Stimulated activated naive CD8-positive, alpha-beta T cell treated with anti-CD3 and anti-CD28 coated beads, Interleukin-15, Interleukin-2, amounts not matched to agents 100 U/mL and 50 U/mL, for 24 hours (primary cell): ENCODE data around the gene AK2.
A peak's percentile ranks its signal among the peaks of the same experiment; 100 is the strongest.
"Not testable (repeated sequence)": the region's sequence is repeated elsewhere in the genome, so short reads cannot be mapped to it uniquely, and the experiment has no call there.

ENCODE experiments used
- ATAC-seq: fragments of 150-1000 bp; cut with Tn5 transposase; one replicate; pipeline ENCODE4 v1.10.0; 2021
- DNase-seq: peaks from one replicate; pipeline ENCODE4 v3.0.0; 2021

Gene AK2

GRCh38 chr1:33036526-33037503, at the start of gene AK2:
TSS of gene AK2 (minus strand) at chr1:33036883. CDS start at chr1:33036828, 55 bp downstream.
- DNase-seq (peak; percentile 95), ATAC-seq (peak; percentile 100)

GRCh38 chr1:33086384-33086850, 49.7 kb upstream of the AK2 start:
- peak; percentile 55 for DNase-seq
- peak; percentile 30 for ATAC-seq

DNA sequence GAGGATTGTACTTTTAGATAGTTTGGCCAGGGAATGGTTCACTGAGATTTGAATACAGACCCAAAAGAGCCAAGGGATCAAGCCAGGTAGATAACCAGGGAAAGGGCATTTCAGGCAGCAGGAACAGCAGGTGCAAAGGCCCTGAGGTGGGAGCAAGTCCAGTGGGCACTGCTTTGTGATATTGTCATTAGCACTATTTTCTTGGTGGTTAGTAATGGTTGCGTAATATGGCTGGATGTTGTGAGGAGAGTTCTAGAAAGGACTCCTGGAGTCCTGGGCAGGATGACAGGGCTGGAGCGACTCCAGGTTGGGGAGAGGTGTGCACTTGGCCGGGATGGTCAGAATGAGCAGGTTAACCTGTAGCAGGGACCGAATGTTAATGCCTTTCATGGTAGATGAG, 48.6 kb upstream of the AK2 start:
- no peak for DNase-seq
- no peak for ATAC-seq

GRCh38 chr1:33082575-33083108, 46.0 kb upstream of the AK2 start:
- ATAC-seq (no peak), DNase-seq (no peak)

- DNase-seq (peak; percentile 17), ATAC-seq (no peak)
Measured at GRCh38 chr1:33081554-33082305, 45.0 kb upstream of the AK2 start.

DNA sequence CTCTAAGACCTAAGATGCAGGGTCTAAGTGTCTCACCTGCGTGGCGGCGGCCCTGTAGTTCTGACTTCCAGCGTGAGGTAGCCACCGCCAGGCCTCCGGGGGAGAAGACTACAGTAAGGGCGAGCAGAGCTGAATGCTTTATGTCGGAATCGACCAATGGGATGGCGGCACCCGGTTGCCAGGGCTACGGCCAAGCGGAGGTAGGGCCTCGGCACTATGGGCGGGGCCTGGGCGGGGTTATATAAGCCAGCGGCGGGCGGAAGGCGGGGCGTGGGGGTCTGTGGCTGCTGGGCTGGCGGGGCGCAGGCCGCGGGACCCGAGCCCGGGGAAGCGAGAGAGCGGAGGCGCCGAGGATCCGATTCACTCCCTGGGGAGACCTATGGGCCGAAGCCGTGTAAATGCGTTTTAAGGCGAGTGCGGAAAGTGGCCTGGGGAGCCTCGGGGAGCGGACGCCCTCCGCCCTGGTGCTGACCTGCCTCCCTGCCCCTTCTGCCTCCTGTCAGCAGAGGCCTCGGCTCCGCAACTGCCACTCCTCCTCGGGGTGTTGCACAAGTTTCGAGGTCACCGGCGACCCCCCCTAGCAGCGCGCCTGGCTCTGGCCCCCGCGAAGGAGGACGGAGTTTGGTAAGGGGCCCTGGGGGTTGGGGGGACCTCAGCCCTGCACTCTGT, 44.3 kb upstream of the AK2 start, which contains the start of gene AZIN2:
Gene AZIN2 (plus strand): TSS at position 269 of the 669 bp plus-strand sequence. CDS start 1,097 bp downstream, outside the sequence.
- ATAC-seq (peak; percentile 99), DNase-seq (peak; percentile 98)

DNA sequence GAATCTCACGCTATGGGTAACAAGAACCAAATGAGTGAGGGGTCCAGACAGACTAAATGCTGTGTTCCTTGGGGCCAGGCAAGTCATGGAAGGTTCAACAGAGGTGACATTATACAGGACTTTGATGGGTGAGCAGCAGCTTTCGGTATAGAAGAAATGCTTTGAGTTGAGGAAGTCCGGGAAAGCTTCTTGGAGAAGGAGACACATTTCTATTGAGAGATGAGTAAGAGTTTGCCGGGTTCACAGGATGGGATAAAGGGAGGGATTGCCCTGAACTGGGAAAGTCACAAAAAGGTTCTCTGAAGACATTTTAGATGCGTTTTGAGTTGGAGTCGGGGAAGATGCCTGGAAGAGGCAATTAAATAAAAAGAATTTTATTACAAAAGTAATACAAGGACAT, 43.7 kb upstream of the AK2 start:
- ATAC-seq: no peak
- DNase-seq: no peak

- ATAC-seq (no peak), DNase-seq (no peak)
Measured at GRCh38 chr1:33078030-33078591, 41.4 kb upstream of the AK2 start.

GRCh38 chr1:33074193-33074945, 37.7 kb upstream of the AK2 start:
- DNase-seq: no peak
- no peak for ATAC-seq

DNA sequence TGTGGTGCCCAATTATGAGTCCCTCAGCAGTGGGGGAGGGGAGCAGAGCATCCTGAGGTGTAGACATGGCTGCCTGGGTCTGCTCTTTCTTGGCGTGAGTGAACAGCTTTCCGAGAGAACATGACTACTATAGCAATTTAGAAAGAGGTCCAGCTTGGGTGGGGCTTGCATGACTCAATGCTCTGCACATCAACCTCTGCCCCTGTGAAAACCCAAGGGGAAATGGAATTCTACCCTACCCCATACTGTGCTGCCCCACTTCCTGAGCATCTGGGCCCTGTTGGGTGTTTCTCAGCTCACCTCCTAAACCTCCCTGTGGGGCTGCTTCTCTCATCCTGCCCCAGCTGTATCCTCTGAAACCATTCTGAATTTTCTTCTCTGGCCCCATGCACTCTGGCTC, 36.0 kb upstream of the AK2 start:
- no peak for ATAC-seq
- no peak for DNase-seq

GRCh38 chr1:33070628-33071027, 33.9 kb upstream of the AK2 start:
- ATAC-seq: no peak
- DNase-seq: no peak

DNA sequence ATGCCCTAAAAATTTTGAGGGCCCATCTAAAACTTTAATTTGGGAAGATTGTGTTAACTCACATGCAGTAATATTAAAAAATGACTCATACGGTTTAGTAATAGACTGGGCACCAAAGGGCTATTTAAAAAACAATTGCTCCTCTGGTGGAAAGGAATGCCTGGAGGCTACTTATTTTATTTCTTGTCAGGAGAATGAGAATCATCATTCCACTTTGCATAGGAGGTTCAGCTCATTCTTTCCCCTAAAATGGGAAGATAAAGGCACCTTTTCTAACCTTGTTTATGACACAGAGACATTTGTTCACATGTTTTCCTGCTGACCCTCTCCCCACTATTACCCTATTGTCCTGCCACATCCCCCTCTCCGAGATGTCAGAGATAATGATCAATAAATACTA, 31.4 kb upstream of the AK2 start:
- ATAC-seq, DNase-seq: not testable (repeated sequence)

GRCh38 chr1:33066477-33066876, 29.8 kb upstream of the AK2 start:
- ATAC-seq, DNase-seq: not testable (repeated sequence)

- DNase-seq: no peak
- ATAC-seq: no peak
Measured at GRCh38 chr1:33065301-33065700, 28.6 kb upstream of the AK2 start.

- not testable (repeated sequence) for ATAC-seq
- peak; percentile 45 for DNase-seq
Measured at GRCh38 chr1:33064284-33064683, 27.6 kb upstream of the AK2 start.

GRCh38 chr1:33061834-33062233, 25.2 kb upstream of the AK2 start:
- DNase-seq (no peak), ATAC-seq (no peak)

DNA sequence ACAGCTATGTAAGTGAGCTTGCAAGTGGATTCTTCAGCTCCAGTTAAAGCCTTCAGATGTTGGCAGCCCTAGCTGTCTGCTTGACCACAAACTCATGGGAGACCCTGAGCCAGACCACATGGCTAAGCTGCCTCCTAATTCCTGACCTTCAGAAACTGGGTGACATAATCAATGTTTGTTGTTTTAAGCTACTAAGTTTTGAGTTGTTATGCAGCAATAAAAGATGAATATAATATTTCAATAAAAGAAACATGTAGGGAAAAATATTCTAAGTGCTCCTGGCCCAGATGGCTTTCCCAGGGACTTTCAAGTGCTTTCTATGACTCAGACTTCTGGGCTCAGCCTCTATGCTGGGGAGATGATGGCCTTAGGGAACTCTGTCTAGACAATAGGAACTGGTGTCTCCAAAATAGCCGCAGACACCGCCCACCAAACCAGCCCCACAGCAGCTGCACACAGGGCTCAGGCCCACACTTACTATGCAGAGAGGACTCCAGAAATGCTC, 23.9 kb upstream of the AK2 start:
- no peak for ATAC-seq
- no peak for DNase-seq

GRCh38 chr1:33057095-33057494, 20.4 kb upstream of the AK2 start:
- DNase-seq: no peak
- ATAC-seq: no peak

DNA sequence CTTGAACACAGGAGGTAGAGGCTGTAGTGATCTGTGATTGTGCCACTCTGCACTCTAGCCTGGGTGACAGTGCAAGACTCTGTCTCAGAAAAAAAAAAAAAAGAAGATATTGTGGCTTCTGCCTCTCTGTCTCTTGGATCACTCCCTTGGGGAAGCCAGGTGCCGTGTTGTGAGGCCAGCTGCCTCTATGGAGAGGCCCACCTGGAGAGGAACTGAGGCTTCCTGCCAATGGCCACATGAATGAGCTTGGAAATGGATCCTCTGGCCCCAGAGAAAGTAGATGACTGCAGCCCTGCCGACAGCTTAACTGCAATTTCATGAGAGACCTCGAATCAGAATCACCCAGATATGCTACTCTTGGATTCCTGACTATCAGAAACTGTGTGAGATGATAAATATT, 19.7 kb upstream of the AK2 start:
- ATAC-seq (no peak), DNase-seq (no peak)

GRCh38 chr1:33055210-33056008, 18.7 kb upstream of the AK2 start:
- DNase-seq (peak; percentile 15), ATAC-seq (peak; percentile 63)
